ENCODE results near the gene ABITRAM. TPM values are rescaled to one million over a fixed set of nuclear protein-coding genes. Genes with fewer than 3 reads are reported as not detected.

ABITRAM gene
- total RNA-seq, 2 donors from 2014 or later, result 9.6 to 10.5 TPM

DNA sequence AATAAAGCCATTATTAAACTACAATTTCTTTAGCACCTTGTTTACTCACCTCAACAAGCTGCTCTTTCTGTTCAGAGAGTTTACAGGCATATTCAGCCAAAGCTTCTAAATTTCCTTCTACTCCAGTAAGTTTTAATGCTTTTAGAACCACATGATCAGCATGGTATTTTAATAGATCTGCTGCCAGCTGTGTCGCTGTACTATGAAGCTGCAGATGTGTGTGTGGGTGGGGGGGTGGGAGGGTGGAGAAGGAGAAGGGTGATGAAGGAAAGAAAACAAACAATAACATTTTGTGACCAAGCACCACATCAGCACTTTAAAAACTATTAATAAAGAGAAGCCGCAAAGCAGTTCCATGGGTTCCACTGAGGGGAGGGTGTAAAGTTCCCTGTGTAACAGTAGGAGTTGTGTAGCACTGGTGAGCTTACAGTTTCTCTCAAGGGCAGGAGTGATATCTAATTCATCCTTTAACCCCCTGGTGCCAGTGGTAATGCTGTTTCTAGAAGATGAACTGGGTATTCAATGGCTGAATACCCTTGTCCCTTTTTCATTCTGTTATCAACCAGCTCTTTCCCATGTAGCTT, 38.5 kb downstream of the ABITRAM start:
- DNase-seq (ENCODE audit: low spot score), result no peak
- intact Hi-C loops (cut with DNase I), result no loop called here

DNA sequence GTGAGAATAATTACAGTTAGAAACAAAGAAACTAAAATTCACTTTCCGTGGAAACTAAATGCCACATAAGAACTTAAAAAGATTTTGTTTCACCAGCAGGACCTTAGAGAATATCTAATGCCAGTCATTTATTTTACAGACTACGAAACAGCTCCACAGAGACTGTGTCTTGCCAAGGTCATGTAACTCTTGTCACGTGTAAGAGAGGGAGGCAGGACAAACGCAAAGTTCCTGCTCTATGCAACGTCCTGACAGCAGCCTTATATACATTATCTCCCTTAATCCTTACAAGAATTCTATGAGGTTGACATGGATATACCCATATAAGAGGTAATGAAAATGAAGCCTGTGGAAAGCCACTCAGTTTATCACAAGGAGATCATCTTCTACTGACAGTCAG, 39.7 kb downstream of the ABITRAM start:
- intact Hi-C loops (cut with DNase I), result no loop called here
- no peak for DNase-seq (ENCODE audit: low spot score)

DNA sequence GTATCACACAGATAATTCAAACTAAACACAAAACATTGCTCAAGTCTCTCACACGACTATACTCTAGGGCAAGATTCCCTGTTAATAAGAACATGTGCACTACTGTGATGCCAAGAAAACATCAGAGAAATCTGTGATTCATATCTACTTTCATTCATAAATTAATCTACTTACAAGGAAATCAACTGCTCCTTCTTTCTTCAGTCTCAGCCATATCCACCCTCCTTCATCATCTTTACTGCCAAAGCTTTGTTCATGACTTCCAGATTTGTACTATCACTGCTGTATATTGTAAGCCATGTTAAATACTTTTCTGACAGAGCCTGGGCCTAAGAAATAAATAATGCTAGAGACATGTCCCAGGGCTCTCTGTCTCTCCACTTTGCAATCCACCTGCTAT, 44.0 kb downstream of the ABITRAM start:
- DNase-seq (ENCODE audit: low spot score), result no peak
- intact Hi-C loops (cut with DNase I), result no loop called here

DNA sequence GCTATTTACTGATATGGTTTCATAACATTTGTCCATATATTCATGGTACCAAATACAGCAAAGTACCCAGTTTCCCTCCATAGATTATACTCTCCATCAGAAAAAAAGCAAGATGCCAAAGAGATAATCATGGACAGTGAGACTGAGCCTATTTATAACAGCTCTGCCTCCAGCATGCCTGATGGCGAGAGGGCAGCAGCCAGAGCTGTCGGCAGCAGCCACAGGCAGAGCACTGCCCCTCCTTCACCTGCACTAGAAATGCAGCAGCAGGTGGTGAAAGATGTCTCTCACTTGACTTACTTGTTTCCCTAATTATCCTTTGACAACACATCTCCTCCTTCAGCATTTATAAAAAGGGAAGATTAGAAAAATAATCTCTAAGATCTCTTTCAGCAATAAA, 46.7 kb downstream of the ABITRAM start:
- no peak for DNase-seq (ENCODE audit: low spot score)
- intact Hi-C loops (cut with DNase I), result no loop called here

DNA sequence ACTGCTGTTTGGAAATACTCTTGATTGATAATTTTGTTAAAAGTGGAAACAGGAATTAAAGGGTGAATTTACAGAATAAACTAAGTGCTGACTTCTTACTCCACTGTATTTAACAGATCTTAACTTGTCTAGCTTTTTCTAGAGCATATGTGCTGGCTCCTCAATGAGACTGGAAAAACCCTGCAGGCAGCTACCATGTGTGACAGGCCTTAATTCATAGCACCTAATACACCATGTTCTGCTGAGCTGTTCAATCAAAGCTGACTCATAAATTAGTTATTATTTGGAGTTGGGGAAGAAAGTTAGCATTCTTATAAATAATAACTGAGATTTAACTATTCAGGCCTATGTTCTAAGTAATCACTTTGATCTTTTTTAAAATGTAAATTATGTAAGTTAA, 49.7 kb downstream of the ABITRAM start:
- intact Hi-C loops (cut with DNase I), result no loop called here
- no peak for DNase-seq (ENCODE audit: low spot score)

Other genes starting within 250 kb of the ABITRAM start
- not detected for gene ACTL7B, start 78.4 kb upstream of the ABITRAM start, total RNA-seq
- gene ACTL7A, start 72.1 kb upstream of the ABITRAM start, total RNA-seq, result not detected
- gene ELP1, start 276 bp upstream of the ABITRAM start, total RNA-seq, result 10 to 100 TPM; 12.9 to 17.3 TPM
- gene CTNNAL1, start 79.1 kb downstream of the ABITRAM start, total RNA-seq, result 10 to 100 TPM; 36.6 to 67.8 TPM
- 10 to 100 TPM; 44.9 to 52.3 TPM for gene TMEM245, start 185.5 kb downstream of the ABITRAM start, total RNA-seq
- 1 to 10 TPM in 1 of 2 donors, under 1 TPM in 1; 0.97 to 2.6 TPM for gene FRRS1L, start 232.8 kb downstream of the ABITRAM start, total RNA-seq